Measurements from ENCODE around the gene SH3BGRL3.

- no peak for TF ChIP-seq GATA2 (IDR thresholded peaks at IDR 0.05; ENCODE audit: low read depth, low read length)
- TF ChIP-seq GATA3 (IDR thresholded peaks at IDR 0.05; ENCODE audit: low read depth, low read length): no peak
These were observed 11.0 kb downstream of the SH3BGRL3 start for GRCh38 chr1:26290882-26291261.
